HepG2 (cell line): Measurements from ENCODE around the gene C2CD2. TPM values are rescaled to one million over a fixed set of nuclear protein-coding genes. Genes with fewer than 3 reads are reported as not detected.
A peak's percentile ranks its signal among the peaks of the same experiment; 100 is the strongest.

Experiments
- HIVEP1 ChIP-seq: sonication (generic); formaldehyde crosslinking; IDR thresholded peaks from 2 replicates; pipeline ENCODE4 v1.4.0; 2020; ENCODE audit warnings: mild to moderate bottlenecking, missing genetic modification reagents
- ISX ChIP-seq: sonication (generic); formaldehyde crosslinking; conservative IDR thresholded peaks from 2 replicates; pipeline ENCODE4 v1.5.0; 2020; ENCODE audit warnings: missing genetic modification reagents
- KDM6A ChIP-seq: IDR thresholded peaks from 2 replicates; pipeline ENCODE4 v1.6.1; 2016; ENCODE audit warnings: low read depth
- NFE2 ChIP-seq: sonication (generic); formaldehyde crosslinking; IDR thresholded peaks from 2 replicates; pipeline ENCODE4 v1.4.0; 2020; ENCODE audit warnings: missing genetic modification reagents
- SALL1 ChIP-seq: sonication (generic); formaldehyde crosslinking; IDR thresholded peaks from 2 replicates; pipeline ENCODE4 v1.8.0; 2022; ENCODE audit warnings: mild to moderate bottlenecking, missing genetic modification reagents
- SIX4 ChIP-seq: sonication (generic); formaldehyde crosslinking; IDR thresholded peaks from 2 replicates; pipeline ENCODE4 v1.4.0; 2020; ENCODE audit warnings: missing genetic modification reagents
- SP4 ChIP-seq: sonication (generic); formaldehyde crosslinking; IDR thresholded peaks from 2 replicates; pipeline ENCODE4 v1.8.1; 2023; ENCODE audit warnings: mild to moderate bottlenecking, missing genetic modification reagents
- TEAD3 ChIP-seq: optimal IDR thresholded peaks from 2 replicates; pipeline ENCODE3; 2016; ENCODE audit warnings: borderline replicate concordance
- ZNF496 ChIP-seq: sonication (generic); formaldehyde crosslinking; IDR thresholded peaks from 2 replicates; pipeline ENCODE4 v1.8.1; 2023; ENCODE audit warnings: mild to moderate bottlenecking, moderate library complexity, missing genetic modification reagents; ENCODE audit not compliant: insufficient replicate concordance
- ZNF607 ChIP-seq: sonication (generic); formaldehyde crosslinking; IDR thresholded peaks from 2 replicates; pipeline ENCODE4 v1.5.1; 2020; ENCODE audit warnings: missing genetic modification reagents, mild to moderate bottlenecking, borderline replicate concordance
- ZNF614 ChIP-seq: IDR thresholded peaks from 2 replicates; pipeline ENCODE4 v1.6.1; 2018; ENCODE audit warnings: missing biosample characterization, missing genetic modification reagents, inconsistent platforms, borderline replicate concordance
- polyA plus RNA-seq, 8 experiments: library from polyadenylated mRNA; depleted of rRNA in 3 of 8; stranded (reverse) in 7 of 8; unstranded in 1 of 8; fragments of >200 nt; fragmentation: Illumina TruSeq in 4 of 8; extraction: Trizol in 4 of 8; gene quantifications; 2 replicates each; pipeline versions ENCODE4 v1.2.1 to v1.2.3, GENCODE V29; 2011 to 2016; ENCODE audit warnings: low read depth in 4 of 8, missing spikeins in 1 of 8, mixed read lengths in 1 of 8; ENCODE audit not compliant: insufficient read depth in 1 of 8
- total RNA-seq, 5 experiments: library from RNA; depleted of rRNA; stranded (reverse); fragments of >200 nt; fragmentation: Illumina TruSeq; extraction: Trizol; gene quantifications; 2 replicates each; pipeline ENCODE4 v1.2.3, GENCODE V29; 2016; ENCODE audit warnings: low read depth in 1 of 5
- TF ChIP-seq, protein P1 (sequence below): sonication (generic); formaldehyde crosslinking; IDR thresholded peaks from 2 replicates; pipeline ENCODE4 v1.4.0; 2020; ENCODE audit warnings: mild to moderate bottlenecking, missing genetic modification reagents
- TF ChIP-seq, protein P2 (sequence below): IDR thresholded peaks from 2 replicates; pipeline ENCODE4 v1.6.1; 2018; ENCODE audit warnings: missing genetic modification reagents, mild to moderate bottlenecking, missing compliant biosample characterization
- TF ChIP-seq, protein P3 (sequence below): sonication (generic); formaldehyde crosslinking; IDR thresholded peaks from 2 replicates; pipeline ENCODE4 v1.5.1; 2020; ENCODE audit warnings: missing genetic modification reagents, mild to moderate bottlenecking, borderline replicate concordance
- TF ChIP-seq, protein P4 (sequence below): sonication (generic); formaldehyde crosslinking; IDR thresholded peaks from 2 replicates; pipeline ENCODE4 v1.4.0; 2020; ENCODE audit warnings: missing genetic modification reagents
- TF ChIP-seq, protein P5 (sequence below): sonication (generic); formaldehyde crosslinking; IDR thresholded peaks from 2 replicates; pipeline ENCODE4 v1.4.0; 2020; ENCODE audit warnings: mild to moderate bottlenecking, missing genetic modification reagents
- TF ChIP-seq, protein P6 (sequence below), 2 experiments: sonication (generic) in 1 of 2; formaldehyde crosslinking in 1 of 2; IDR thresholded peaks; 2 replicates each; pipeline versions ENCODE4 v1.4.0 to v1.6.1; 2018 to 2020; ENCODE audit warnings: missing genetic modification reagents in 2 of 2, borderline replicate concordance in 1 of 2, low read depth in 1 of 2, mild to moderate bottlenecking in 1 of 2, missing biosample characterization in 1 of 2

Gene C2CD2
- total and polyA plus RNA-seq, 2 of the 13 experiments (the other 11 are each of a cell fraction or from before 2014, with no cell fraction given), result 12.5 to 19.7 TPM

DNA sequence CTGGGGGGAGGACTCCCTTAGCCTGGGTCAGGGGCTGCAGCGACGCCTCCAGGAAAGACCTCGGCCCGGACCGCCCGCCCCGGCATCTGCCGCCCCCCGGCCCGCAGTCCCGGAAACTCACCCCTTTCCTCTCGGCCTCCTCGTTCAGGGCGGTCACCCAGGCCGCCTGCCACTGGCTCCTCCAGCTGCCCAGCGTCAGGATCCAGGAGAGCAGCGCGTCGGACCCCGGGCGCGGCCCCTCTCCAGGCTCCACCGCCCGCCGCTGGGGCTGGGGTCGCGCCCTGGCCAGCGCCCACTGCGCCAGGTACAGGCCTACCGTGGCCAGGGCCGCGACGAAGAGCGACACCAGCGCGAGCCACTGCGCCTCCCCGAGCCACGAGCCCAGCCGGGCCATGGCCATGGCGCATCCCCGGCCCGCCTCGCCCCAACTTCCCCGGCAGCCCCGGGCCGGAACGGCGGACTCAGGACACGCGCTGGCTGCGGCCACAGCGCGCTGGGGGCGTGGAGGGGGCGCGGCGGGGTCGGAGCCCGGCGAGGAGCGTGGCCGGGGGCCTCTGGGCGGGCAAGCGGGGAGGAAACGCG lies 478 bp downstream of the C2CD2 start (continued):
- TF ChIP-seq, protein P1, sequence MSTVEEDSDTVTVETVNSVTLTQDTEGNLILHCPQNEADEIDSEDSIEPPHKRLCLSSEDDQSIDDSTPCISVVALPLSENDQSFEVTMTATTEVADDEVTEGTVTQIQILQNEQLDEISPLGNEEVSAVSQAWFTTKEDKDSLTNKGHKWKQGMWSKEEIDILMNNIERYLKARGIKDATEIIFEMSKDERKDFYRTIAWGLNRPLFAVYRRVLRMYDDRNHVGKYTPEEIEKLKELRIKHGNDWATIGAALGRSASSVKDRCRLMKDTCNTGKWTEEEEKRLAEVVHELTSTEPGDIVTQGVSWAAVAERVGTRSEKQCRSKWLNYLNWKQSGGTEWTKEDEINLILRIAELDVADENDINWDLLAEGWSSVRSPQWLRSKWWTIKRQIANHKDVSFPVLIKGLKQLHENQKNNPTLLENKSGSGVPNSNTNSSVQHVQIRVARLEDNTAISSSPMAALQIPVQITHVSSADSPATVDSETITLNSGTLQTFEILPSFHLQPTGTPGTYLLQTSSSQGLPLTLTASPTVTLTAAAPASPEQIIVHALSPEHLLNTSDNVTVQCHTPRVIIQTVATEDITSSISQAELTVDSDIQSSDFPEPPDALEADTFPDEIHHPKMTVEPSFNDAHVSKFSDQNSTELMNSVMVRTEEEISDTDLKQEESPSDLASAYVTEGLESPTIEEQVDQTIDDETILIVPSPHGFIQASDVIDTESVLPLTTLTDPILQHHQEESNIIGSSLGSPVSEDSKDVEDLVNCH (CRISPR knock-in tag), result no peak
- TF ChIP-seq HIVEP1 (no peak), SALL1 (peak; percentile 48), ZNF496 (CRISPR knock-in tag) (no peak), NFE2 (no peak), SIX4 (CRISPR knock-in tag) (no peak), ZNF614 (CRISPR knock-in tag) (no peak), KDM6A (no peak), TEAD3 (CRISPR knock-in tag) (no peak), ZNF607 (CRISPR knock-in tag) (peak; percentile 43; the same call in 1 of the 2 replicates), SP4 (CRISPR knock-in tag) (no peak), ISX (CRISPR knock-in tag) (no peak)
- TF ChIP-seq, protein P2, sequence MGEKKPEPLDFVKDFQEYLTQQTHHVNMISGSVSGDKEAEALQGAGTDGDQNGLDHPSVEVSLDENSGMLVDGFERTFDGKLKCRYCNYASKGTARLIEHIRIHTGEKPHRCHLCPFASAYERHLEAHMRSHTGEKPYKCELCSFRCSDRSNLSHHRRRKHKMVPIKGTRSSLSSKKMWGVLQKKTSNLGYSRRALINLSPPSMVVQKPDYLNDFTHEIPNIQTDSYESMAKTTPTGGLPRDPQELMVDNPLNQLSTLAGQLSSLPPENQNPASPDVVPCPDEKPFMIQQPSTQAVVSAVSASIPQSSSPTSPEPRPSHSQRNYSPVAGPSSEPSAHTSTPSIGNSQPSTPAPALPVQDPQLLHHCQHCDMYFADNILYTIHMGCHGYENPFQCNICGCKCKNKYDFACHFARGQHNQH, result no peak
- TF ChIP-seq, protein P3, sequence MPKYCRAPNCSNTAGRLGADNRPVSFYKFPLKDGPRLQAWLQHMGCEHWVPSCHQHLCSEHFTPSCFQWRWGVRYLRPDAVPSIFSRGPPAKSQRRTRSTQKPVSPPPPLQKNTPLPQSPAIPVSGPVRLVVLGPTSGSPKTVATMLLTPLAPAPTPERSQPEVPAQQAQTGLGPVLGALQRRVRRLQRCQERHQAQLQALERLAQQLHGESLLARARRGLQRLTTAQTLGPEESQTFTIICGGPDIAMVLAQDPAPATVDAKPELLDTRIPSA (CRISPR knock-in tag), result no peak
- TF ChIP-seq, protein P4, sequence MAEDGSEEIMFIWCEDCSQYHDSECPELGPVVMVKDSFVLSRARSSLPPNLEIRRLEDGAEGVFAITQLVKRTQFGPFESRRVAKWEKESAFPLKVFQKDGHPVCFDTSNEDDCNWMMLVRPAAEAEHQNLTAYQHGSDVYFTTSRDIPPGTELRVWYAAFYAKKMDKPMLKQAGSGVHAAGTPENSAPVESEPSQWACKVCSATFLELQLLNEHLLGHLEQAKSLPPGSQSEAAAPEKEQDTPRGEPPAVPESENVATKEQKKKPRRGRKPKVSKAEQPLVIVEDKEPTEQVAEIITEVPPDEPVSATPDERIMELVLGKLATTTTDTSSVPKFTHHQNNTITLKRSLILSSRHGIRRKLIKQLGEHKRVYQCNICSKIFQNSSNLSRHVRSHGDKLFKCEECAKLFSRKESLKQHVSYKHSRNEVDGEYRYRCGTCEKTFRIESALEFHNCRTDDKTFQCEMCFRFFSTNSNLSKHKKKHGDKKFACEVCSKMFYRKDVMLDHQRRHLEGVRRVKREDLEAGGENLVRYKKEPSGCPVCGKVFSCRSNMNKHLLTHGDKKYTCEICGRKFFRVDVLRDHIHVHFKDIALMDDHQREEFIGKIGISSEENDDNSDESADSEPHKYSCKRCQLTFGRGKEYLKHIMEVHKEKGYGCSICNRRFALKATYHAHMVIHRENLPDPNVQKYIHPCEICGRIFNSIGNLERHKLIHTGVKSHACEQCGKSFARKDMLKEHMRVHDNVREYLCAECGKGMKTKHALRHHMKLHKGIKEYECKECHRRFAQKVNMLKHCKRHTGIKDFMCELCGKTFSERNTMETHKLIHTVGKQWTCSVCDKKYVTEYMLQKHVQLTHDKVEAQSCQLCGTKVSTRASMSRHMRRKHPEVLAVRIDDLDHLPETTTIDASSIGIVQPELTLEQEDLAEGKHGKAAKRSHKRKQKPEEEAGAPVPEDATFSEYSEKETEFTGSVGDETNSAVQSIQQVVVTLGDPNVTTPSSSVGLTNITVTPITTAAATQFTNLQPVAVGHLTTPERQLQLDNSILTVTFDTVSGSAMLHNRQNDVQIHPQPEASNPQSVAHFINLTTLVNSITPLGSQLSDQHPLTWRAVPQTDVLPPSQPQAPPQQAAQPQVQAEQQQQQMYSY (CRISPR knock-in tag), result 0 out of 2 replicates have a peak, but pooled peaks have one; percentile 19
- TF ChIP-seq, protein P5, sequence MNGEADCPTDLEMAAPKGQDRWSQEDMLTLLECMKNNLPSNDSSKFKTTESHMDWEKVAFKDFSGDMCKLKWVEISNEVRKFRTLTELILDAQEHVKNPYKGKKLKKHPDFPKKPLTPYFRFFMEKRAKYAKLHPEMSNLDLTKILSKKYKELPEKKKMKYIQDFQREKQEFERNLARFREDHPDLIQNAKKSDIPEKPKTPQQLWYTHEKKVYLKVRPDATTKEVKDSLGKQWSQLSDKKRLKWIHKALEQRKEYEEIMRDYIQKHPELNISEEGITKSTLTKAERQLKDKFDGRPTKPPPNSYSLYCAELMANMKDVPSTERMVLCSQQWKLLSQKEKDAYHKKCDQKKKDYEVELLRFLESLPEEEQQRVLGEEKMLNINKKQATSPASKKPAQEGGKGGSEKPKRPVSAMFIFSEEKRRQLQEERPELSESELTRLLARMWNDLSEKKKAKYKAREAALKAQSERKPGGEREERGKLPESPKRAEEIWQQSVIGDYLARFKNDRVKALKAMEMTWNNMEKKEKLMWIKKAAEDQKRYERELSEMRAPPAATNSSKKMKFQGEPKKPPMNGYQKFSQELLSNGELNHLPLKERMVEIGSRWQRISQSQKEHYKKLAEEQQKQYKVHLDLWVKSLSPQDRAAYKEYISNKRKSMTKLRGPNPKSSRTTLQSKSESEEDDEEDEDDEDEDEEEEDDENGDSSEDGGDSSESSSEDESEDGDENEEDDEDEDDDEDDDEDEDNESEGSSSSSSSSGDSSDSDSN (CRISPR knock-in tag), result peak; percentile 62; the same call in 1 of the 2 replicates
- TF ChIP-seq, protein P6, sequence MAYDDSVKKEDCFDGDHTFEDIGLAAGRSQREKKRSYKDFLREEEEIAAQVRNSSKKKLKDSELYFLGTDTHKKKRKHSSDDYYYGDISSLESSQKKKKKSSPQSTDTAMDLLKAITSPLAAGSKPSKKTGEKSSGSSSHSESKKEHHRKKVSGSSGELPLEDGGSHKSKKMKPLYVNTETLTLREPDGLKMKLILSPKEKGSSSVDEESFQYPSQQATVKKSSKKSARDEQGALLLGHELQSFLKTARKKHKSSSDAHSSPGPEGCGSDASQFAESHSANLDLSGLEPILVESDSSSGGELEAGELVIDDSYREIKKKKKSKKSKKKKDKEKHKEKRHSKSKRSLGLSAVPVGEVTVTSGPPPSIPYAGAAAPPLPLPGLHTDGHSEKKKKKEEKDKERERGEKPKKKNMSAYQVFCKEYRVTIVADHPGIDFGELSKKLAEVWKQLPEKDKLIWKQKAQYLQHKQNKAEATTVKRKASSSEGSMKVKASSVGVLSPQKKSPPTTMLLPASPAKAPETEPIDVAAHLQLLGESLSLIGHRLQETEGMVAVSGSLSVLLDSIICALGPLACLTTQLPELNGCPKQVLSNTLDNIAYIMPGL (CRISPR knock-in tag; IDR thresholded peaks at IDR 0.05; ENCODE audit: borderline replicate concordance in 1 of 2, low read depth in 1 of 2), result peak in 1 of 2 experiments; percentile 20; a peak in 1 of 4 replicates
